ENCODE measurements around the gene SERPINC1.
"Not testable (repeated sequence)": the region's sequence is repeated elsewhere in the genome, so short reads cannot be mapped to it uniquely, and the experiment has no call there.

SERPINC1 gene

DNA sequence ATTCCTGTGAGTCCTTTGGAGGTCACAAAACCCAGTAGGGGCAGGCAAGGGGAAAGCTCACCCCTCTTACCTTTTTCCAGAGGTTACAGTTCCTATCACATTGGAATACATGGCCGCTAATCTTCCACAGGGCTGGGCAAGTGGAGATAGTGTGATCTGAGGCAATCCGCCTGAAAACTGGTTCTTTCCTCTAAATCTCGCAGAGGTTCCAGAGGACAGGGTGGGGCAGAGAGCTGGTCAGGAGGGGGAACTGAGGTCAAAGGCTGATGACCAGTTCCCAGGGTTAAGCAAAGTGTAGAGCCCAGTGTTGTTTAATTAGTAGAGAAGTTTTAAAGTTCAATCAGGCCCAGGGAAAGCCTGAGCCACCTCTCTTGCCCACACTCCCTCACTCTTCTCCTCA lies at the start of gene SERPINC1:
Gene SERPINC1, minus strand, starts transcription at position 179 of the 400 bp plus-strand sequence. Its CDS starts 68 bp downstream, at position 111.
- DNase-seq (ENCODE audit: low spot score): no peak

DNA sequence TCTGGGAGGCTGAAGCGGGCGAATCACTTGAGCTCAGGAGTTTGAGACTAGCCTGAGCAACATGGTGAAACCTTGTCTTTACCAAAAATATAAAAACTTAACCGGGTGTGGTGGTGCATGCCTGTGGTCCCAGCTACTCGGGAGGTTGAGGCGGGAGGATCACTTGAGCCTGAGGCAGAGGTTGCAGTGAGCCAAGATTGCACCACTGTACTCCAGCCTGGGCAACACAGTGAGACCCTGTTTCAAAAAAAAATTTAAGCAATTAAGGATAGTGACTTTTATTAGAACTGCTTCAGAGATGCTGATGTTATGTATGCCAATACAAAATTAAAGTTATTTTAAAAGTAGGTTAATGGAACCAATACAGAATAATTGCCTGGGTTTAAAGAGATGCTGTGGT lies 48.8 kb upstream of the SERPINC1 start:
- not testable (repeated sequence) for DNase-seq (ENCODE audit: low spot score)

DNA sequence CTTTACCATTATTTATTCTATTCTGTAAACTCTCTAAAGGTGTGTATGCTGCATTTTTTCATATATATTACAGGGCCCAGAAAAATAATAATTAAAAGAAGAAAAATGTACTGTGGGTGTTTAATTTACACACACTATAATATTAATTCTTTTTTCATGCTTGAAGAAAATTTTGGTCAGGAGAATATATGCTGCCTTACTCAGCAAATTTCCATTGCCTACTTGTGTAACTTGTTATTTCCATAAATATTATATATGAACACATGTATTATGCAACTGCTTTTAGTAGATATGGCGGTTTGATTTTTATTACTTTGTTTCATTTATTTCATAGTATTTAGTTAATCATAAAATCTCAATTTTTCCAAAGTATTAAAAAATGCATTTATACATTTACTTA lies 46.4 kb upstream of the SERPINC1 start:
- no peak for DNase-seq (ENCODE audit: low spot score)

DNA sequence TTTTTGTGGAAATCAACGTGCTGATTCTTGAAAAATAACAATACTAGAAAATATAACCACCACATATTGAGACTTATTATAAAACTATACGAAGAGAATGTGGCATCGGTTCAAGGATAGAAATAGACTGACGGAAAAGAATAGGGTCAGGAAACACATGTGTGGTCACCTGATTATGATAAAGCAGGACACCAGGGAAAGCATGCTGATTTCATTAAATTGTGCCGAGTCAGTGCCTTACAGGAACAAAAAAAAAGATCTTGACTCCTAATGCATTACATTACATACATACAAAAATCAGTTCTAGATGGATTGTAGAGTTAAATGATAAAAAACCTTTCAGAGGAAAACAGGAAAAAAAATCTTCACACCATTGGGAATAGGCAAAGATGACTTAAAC lies 43.5 kb upstream of the SERPINC1 start:
- DNase-seq (ENCODE audit: low spot score): no peak

DNA sequence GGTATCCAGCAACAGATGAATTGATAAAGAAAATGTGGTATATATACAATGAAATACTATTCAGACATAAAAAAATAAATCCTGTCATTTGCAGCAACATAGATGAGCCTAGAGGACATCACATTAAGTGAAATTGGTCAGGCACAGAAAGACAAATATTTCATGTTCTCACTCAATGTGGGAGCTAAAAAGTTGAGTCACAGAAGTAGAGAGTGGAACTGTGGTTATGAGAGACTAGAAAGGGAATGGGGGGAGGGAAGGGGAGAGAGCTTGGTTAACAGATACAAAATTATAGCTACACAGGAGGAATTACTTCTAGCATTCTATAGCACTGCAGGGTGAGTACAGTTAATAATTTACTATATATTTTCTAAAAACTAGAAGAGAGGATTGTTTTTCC lies 37.1 kb upstream of the SERPINC1 start:
- no peak for DNase-seq (ENCODE audit: low spot score)

DNA sequence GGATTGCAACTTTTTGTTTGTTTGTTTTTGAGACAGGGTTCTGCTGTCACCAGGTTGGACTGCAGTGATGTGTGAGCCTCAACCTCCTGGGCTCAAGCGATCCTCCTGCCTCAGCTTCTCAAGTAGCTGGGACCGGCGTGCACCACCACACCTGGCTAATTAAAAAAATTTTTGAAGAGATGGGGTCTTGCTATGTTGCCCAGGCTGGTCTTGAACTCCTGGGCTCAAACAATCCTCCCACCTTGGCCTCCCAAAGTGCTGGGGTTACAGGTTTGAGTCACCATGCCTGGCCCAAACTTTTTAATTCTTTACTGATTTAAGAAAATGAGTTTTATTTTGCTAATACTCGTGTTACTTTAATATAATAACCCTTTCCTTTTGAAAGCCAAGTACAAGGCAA lies 31.5 kb upstream of the SERPINC1 start:
- no peak for DNase-seq (ENCODE audit: low spot score)

DNA sequence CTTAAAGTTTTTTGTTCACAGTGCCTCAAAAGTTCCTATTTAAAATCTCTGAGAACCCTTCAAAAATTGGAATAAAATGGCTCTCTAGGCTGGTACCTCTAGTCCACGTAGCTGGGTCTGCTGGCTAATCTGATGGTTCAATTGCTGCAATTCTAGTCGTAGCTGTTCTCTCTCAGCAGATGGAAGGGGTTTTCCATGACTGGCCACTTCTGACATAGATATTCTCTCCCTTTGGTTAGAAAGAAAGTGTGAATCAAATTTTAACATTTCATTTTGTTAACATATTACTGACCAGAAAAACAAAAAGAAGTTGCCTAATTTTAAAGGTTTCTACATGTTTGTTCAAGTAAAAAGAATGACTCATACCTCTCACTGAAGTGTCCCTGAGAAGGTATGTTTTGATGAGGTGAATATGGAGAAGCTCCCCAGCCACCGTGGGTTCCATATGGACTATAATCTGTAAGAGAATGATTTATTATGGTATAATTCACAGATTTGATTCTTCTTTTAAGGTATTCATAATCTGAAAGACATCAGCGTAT lies 29.3 kb upstream of the SERPINC1 start:
- DNase-seq (ENCODE audit: low spot score): no peak

DNA sequence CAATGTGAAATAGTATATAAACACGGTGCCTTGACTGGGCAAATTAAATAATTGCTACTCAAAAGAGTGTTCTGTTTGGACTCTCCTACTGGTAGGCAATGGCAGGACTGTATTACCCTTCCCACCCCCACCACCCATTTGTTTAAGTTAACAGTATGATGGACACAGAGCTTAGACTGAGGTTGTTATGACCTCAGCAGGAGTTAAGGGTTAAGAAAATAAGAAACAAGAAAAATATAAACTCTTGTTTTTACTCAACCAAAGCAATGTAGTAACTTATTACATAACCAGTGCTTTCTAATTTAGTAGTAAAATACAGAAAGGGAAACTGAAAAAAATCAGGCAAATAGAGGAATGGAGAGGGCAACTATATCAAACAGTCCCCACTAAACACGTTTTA lies 19.9 kb upstream of the SERPINC1 start:
- DNase-seq (ENCODE audit: low spot score): no peak

DNA sequence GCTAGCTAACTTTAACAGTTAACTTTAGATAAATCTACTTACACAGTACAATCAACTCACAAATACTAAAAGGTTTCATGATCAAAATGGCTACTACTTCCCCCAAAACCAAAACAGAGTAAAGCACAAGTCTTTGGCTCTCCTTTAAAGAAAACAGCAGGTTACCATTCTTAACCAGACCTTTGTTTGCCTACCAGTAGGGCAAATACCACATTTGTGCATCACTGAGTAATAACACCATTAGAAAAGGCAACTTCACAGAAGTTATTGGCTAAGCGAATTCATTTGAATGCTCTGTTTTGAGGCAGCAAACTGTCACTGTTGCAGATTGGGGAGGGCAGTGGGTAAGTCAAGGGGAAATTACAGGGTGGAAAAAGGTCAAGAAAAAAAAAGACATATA lies 17.3 kb upstream of the SERPINC1 start:
- no peak for DNase-seq (ENCODE audit: low spot score)

DNA sequence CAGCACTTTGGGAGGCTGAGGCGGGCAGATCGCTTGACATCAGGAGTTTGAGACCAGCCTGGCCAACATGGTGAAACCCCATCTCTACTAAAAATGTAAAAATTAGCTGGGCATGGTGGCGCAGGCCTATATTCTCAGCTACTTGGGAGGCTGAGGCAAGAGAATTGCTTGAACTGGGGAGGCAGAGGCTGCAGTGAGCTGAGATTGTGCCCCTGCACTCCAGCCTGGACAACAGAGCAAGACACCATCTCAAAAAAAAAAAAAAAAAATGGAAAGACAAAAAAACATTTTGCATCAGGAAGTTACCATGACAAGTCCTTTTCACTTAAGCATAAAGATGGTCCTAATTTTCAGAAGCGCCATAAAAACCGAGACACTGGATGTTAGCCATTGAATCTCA lies 13.4 kb upstream of the SERPINC1 start:
- DNase-seq (ENCODE audit: low spot score): not testable (repeated sequence)

DNA sequence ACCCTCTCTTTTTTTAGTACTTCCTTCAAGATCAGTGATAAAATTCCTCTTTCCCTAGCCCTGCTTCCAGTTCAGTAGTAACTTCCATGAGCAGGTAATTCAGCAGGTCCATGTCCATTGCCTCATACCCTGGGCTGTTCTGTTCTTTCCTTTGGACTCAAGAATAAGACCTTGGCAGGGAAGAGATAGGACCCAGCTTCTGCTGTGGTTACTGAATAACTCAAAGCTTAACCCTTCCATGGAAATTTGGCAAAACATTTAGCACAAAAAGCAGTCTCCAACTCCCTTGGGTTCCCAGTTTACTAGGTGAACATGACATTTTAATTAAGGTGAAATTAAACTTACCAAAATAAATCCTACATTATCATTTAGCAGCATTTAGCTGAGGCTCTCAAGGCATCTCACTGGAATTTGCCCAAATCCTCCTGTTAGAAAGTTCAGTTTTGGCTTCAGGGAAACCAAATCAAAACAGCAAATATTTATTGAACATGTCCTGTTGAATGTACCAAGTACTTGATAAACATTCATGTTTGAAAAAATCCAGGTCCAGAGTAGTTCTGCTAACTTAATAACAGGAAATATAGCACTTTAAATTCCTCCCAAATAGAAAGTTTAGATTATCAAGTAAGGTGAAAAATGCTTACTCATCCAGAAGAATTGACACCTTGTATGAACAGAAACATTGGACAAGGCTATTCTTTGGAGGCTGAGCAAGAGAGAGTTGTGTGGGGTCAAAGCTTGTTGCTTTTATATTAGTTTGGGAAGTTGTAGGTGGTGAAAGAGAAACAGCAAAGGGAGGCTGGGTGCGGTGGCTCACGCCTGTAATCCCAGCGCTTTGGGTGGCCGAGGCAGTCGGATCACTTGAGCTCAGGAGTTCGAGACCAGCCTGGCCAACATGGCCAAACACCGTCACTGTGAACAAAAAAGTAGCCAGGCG lies 8.4 kb upstream of the SERPINC1 start:
- DNase-seq (ENCODE audit: low spot score): no peak

DNA sequence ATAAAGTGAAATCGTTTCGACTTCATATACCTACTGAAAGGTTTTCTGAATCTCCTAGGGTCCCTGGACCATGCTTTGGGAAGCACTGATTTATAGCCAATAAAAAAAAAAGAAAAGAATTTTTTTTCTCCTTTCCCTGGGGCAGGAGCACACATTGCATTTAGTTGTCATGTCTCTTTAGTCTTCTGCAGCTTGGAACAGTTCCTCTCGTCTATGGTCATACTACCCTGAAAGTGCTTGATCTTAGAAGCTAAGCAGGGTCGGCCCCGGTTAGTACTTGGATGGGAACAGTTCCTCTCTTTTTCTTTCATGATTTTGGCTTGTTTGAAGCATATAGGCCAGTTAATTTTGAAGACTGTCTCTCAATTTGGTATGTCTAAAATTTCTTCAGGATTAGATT lies 3.7 kb upstream of the SERPINC1 start:
- DNase-seq (ENCODE audit: low spot score): no peak

DNA sequence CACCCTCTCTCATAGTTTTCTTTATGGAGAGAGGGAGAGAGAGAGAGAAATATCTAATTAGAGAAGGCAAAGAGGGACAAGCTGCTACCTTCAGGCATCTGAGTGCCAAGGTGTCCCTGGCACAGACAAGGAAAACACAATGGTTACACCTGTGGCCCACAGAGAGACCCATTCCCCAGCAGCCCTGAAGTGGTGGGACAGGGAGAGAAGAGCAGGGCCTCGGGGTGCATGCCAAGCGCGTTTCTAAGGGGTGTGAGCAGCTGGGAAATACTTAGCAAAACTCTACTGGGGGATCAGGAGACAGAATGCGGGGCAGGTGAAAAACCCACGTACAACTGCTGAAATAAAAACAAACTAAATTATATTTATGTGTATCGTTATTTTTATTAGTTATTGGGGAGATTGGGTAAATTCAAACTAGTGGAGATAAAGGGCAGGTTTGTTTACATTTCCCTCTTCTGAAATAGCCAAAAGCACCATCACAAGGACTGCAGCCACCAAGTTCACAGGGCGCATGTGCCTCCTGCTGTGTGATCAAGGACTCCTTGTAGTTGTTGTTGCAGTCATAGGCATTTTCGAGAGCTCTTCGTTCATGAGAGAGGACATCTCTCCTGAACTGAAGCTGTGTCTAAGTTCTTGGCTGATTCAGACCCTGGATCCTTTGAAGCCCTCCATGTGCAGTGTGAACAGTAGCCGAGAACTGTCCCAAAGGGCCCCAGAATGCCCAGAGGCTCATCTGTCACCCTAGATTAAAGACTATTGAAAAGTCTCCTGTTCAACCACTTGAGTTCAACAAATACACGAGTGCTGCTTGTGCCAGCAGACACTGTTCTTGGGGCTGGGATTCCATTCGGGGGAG lies 737 bp upstream of the SERPINC1 start:
- no peak for DNase-seq (ENCODE audit: low spot score)

DNA sequence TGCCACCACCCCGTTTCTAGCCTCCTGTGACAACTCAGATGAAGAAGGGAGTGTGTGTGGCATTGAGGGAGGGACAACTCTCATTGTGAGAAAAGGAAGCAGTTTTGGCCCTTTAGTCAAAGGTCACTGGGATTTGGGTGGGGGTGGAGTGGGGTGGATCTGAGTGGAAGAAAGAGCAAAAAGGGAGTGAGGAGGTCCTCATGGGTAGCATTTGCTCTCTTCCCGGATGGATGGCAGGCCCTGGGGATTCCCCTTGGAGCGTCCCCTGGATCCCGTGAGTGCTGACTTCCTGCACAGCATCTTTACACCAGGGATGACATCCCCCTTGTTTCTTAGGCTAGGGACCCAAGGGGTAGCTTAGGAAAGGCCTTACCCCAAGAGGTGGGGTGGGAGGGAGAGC lies 460 bp downstream of the SERPINC1 start:
- DNase-seq (ENCODE audit: low spot score): no peak

DNA sequence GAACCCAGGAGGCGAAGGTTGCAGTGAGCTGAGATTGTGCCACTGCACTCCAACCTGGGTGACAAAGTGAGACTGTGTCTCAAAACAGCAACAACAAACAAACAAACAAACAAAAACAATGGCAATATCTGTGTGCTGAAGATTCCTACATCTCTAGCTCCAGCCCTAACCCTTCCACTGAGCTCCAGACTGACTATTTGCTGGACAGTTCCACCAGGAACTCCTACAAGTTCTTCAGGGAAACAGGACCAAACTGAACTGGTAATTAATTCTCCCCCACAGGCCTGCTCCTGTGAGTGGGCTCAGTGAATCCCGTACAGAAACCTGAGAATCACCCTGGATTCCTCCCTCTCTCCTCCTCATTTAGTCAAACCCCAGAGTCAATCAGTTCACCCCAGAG lies 1.5 kb downstream of the SERPINC1 start:
- DNase-seq (ENCODE audit: low spot score): no peak

DNA sequence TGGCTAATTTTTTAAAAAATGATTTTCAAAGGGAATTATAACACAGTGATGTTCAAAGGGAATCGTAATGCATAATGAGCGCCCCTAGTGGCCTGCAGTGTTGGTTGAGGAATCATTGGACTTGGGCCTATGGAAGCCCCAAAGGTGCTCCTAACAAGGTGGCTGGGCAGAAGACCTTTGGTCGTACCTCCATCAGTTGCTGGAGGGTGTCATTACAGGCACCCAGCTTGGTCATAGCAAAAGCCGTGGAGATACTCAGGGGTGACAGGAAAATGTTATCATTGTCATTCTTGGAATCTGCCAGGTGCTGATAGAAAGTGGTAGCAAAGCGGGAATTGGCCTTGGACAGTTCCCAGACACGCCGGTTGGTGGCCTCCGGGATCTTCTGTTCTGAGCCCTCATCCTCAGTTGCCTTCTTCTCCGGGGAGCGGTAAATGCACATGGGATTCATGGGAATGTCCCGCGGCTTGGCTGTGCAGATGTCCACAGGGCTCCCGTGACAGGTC lies 2.7 kb downstream of the SERPINC1 start:
- peak; percentile 34 for DNase-seq (ENCODE audit: low spot score)

DNA sequence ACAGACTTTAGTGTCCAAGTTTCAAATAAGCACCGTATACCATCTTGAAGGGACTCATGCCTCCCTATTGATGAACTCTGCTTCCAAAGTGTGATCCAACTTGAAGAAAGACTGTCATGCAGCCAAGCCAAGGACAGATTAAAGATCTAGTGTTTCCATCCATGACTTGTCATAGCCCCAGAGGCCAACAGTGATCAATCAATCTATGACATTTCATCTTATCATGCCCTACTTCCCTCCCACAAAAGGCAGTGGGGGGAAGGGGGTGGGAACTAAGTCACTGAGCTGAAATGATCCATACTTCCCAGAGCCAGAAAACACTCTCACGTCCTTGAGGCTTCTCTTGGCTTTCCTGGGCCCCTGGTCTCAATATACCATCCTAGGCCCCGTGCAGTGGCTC lies 4.0 kb downstream of the SERPINC1 start:
- no peak for DNase-seq (ENCODE audit: low spot score)

DNA sequence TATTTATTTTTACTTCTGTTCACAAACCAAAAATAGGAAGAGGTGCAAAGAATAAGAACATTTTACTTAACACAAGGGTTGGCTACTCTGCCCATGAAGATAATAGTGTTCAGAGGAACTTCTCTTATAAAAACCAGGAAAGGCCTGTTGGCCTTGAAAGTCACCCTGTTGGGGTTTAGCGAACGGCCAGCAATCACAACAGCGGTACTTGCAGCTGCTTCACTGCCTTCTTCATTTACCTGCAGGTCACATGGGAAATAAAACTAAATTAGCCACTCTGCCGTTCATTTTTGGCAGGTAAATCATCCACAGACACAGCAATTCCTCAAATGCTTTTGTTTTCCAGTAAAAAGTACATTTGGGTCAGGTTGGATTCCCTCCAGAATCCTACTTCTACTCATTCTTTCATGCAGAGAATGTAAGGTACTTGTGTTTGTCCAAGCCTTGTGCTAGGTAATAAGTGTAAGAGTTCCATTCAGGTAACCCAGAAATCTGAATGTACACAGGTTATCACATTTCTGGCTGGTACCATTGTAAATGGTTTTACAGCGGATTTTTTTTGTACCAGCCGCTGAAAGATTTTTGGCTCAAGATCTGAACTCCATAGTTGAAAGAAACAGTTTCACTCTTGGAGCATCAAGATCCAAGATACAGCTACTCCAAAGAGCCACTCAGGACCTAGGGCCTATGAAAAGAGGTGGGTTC lies 13.1 kb downstream of the SERPINC1 start:
- DNase-seq (ENCODE audit: low spot score): no peak

DNA sequence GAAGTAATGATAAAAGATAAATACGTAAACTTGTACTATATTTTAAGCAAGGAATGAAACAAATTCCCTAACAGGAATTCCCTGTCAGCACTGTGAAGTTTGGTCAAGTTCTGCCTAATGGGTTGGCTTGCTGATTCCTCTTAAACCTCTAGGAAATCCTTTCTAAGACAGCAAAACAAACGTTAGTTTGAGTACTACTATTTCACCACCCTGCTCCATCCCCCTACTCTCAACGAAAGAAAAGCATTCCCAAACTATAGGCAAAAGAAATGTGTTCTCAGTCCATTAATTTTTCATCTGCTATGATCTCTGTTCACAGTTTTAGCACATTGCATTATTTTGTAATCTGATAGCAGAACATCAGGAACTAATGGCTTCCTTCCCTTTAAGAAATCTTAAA lies 16.1 kb downstream of the SERPINC1 start:
- no peak for DNase-seq (ENCODE audit: low spot score)

DNA sequence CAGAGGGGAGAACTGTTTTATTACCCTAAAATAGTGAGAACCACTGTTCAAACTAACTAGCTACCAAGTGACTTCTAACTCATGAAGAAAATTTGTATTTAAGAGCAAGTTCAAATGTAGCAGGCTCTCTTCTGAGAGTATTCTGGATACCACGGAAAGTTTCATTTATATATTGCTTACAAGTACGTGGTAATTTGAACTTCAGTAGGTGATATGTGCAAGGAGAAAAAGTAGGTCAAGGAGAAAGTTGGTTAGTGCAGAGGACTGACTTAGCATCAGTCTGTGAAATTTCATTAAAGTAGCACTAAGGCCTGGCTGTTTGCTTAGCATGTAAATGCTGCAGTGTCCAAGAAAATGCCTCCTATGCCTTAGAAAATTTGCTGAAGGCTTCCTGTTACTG lies 16.7 kb downstream of the SERPINC1 start:
- no peak for DNase-seq (ENCODE audit: low spot score)

DNA sequence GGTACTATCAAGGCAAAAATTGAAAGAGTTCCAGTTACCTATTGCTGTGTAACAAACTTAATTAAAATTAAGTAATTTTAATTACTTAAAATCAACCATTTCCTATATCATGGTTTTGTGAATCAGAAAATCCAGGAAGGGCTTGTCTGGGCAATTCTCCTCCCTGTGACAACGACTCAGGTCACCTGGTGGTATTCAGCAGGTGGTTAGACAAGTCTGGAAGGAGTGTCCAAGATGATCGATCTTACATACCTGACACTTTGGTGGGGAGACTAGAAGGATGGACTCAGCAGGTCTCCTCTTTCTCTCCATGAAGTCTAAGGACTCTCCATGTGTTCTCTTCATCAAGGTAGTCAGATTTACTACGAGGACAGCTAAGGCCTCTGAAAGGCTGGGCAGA lies 22.9 kb downstream of the SERPINC1 start:
- DNase-seq (ENCODE audit: low spot score): no peak

DNA sequence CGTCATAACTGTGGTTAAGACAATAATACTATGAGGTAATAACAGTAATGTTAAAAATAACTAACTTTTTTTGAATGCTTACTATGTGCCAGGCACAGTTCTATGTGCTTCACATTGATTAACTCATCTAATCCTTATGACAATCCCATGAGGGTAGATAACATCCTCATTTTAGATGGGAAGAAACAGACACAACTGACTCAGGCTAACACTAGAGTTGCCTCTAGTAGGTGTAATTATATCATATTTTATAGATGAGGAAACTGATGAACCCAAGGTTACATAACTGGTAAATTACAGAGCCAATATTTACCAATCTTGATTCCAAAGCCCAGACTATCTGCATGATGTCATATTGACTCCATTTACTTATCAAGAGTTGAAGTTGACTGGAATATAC lies 23.5 kb downstream of the SERPINC1 start:
- no peak for DNase-seq (ENCODE audit: low spot score)
